ENCODE results near the gene IL23A. TPM values are rescaled to one million over a fixed set of nuclear protein-coding genes. Genes with fewer than 3 reads are reported as not detected.

IL23A gene
- total and polyA plus RNA-seq, 8 donors: 0.69 to 1.3 (median 1.0) TPM

DNA sequence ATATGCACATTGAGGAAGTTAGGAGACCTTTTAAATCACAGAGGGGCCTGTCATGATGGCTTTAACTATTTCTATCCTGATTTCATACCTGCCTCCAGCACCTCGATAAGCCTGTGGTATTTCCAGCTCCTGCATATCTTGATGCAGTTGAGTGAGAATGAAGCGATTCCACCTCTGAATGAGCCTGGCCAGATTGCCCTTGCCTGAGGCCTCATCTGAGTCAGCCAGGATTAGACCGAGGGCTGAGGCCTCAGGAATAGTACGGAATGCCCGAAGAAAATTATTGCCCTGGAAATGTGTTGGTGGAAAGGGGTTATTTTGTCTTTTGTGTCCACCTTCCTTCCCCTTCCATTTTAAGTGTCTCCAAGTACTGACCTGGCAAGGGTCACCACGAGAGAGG, 14.5 kb upstream of the IL23A start:
- ATAC-seq: no peak
- Histone ChIP-seq H3K36me3 (peaks cover 0 to 80% of the 10 kb centered on the region in 2 donors), H3K27me3 (no peaks in the 10 kb centered on the region), H3K4me3 (no peak overlapping the region), H3K9me3 (no peaks in the 10 kb centered on the region), H3K27ac (no peak overlapping the region), H3K4me1 (no peaks in the 10 kb centered on the region)
- intact Hi-C loops (cut with DNase I): no loop called here
- TF ChIP-seq, protein P1, sequence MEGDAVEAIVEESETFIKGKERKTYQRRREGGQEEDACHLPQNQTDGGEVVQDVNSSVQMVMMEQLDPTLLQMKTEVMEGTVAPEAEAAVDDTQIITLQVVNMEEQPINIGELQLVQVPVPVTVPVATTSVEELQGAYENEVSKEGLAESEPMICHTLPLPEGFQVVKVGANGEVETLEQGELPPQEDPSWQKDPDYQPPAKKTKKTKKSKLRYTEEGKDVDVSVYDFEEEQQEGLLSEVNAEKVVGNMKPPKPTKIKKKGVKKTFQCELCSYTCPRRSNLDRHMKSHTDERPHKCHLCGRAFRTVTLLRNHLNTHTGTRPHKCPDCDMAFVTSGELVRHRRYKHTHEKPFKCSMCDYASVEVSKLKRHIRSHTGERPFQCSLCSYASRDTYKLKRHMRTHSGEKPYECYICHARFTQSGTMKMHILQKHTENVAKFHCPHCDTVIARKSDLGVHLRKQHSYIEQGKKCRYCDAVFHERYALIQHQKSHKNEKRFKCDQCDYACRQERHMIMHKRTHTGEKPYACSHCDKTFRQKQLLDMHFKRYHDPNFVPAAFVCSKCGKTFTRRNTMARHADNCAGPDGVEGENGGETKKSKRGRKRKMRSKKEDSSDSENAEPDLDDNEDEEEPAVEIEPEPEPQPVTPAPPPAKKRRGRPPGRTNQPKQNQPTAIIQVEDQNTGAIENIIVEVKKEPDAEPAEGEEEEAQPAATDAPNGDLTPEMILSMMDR (IDR thresholded peaks at IDR 0.05): no peak
- DNase-seq: no peak

DNA sequence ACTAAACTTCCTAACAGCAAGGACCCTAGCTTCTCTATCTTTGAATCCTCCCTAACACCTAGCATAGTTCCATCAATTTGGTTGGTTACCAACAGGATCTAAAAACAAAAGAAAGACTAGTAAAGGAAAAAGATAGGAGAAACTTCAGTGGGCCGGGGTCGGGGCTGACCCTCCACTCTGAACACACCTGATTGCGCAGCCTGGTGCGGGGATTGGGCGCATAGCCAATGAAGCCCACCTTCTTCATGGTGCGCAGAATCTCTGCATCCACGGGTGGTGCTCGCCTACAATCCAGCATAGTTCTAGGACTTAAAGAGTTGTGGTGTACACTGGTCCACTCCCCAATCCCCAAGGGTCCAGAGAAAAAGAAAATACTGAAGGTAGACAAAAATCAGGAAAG, 12.6 kb upstream of the IL23A start:
- Histone ChIP-seq H3K4me3 (no peak overlapping the region), H3K27me3 (no peaks in the 10 kb centered on the region), H3K36me3 (peaks cover 0 to 69% of the 10 kb centered on the region in 2 donors), H3K9me3 (no peaks in the 10 kb centered on the region), H3K27ac (no peak overlapping the region), H3K4me1 (no peaks in the 10 kb centered on the region)
- no peak for DNase-seq
- no peak for ATAC-seq
- TF ChIP-seq, protein P1 (IDR thresholded peaks at IDR 0.05): no peak
- intact Hi-C loops (cut with DNase I): no loop called here

DNA sequence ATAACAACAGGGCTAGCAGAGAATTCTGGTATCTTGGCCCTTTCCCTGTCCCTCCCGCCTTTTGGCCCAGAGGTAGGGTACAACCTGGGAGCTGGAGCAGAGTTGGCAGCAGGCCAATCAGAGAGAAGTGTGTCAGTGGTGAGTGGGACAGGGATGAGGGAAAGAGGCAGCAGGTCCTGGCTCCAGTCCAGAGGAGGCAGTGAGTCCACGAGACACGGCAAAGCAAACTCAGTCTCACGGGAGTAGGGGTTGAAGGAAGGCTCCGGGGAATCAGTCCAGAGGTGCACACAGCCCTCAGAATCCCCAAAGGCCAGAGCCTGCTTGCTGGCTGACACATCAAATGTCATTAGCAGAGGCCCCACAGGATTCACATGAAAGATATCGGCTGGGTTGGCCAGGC, 12.2 kb upstream of the IL23A start:
- no peaks in the 10 kb centered on the region for H3K4me1 ChIP-seq
- no peaks in the 10 kb centered on the region for H3K27me3 ChIP-seq
- H3K36me3 ChIP-seq: peaks cover 0 to 69% of the 10 kb centered on the region in 2 donors
- TF ChIP-seq, protein P1 (IDR thresholded peaks at IDR 0.05): no peak
- DNase-seq (no peak), ATAC-seq (no peak)
- intact Hi-C loops (cut with DNase I): no loop called here
- no peak overlapping the region for H3K4me3 ChIP-seq
- H3K9me3 ChIP-seq: no peaks in the 10 kb centered on the region
- no peak overlapping the region for H3K27ac ChIP-seq

DNA sequence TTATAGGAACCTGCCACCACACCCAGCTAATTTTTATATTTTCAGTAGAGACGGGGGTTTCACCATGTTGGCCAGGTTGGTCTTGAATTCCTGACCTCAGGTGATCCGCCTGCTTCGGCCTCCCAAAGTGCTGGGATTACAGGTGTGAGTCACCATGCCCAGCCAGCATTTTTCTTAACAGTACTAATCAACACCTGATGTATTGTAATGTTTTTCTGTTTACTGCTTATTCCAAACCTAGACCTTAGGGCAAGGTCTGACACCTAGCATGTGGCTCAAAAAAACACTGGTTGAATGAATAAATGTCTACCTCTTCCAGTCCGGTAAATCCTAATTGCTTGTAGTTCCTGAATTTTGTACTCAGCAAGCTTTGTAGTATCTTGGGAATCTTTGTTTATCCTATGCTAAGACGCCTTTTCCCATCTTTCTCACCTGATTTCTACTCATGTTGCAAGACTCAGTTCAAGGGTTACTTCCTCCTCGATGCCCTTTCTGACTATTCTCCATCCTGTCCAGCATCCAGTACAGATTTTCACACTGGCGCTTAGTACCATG, 7.7 kb upstream of the IL23A start:
- H3K4me1 ChIP-seq: peaks cover 0 to 18% of the 10 kb centered on the region in 2 donors
- TF ChIP-seq, protein P1 (IDR thresholded peaks at IDR 0.05): no peak
- intact Hi-C loops (cut with DNase I): no loop called here
- no peaks in the 10 kb centered on the region for H3K9me3 ChIP-seq
- no peaks in the 10 kb centered on the region for H3K27me3 ChIP-seq
- no peak overlapping the region for H3K27ac ChIP-seq
- H3K36me3 ChIP-seq: peaks cover 0 to 24% of the 10 kb centered on the region in 2 donors
- ATAC-seq (no peak), DNase-seq (no peak)
- no peak overlapping the region for H3K4me3 ChIP-seq

DNA sequence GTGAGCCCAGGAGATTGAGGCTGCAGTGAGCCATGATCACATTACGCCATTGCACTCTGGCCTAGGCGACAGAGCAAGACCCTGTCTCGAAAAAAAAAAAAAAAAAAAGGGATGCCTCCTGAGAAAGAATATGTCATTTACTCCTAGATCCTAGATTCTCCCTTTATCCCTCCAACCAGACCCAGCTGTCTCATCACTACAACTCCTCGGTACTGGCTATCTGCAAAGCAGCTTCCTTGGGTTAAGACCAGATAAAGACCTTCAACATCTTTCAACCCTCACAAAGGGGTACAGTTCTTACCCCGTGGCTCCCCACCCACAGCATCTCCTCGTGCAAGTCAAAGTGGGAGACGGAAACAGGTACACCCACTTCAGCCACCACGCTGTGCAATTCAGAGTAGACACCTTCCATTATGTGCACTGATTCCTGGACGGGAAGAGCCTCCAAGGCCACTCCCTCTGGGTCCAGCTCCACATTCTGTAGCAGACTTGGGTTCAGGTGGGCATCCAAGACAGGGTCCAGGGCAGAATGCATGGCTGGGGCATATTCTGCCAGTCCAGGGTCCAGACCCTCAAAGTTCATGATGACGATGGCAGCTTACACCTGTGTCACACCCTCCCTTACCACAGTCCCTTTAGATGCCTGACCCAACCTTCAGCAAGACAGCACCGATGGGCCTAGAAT, 6.0 kb upstream of the IL23A start:
- intact Hi-C loops (cut with DNase I): no loop called here
- H3K36me3 ChIP-seq: peaks cover 0 to 7% of the 10 kb centered on the region in 2 donors
- ATAC-seq (no peak), DNase-seq (no peak)
- H3K4me3 ChIP-seq: peak overlapping the region in 1 of 2 donors; percentile 53
- peak overlapping the region; percentile 93 to 95 for H3K27ac ChIP-seq
- TF ChIP-seq, protein P1 (IDR thresholded peaks at IDR 0.05): no peak
- H3K4me1 ChIP-seq: peaks cover 0 to 26% of the 10 kb centered on the region in 2 donors
- H3K9me3 ChIP-seq: no peaks in the 10 kb centered on the region
- H3K27me3 ChIP-seq: no peaks in the 10 kb centered on the region
